HG03045 (cell line): ENCODE measurements around the gene FCGR2B.
"Not testable (repeated sequence)": the region's sequence is repeated elsewhere in the genome, so short reads cannot be mapped to it uniquely, and the experiment has no call there.

Experiments used
- ATAC-seq: cut with Tn5 transposase; IDR thresholded peaks from one replicate; pipeline ENCODE4 v1.9.1; 2021; ENCODE audit warnings: mild to moderate bottlenecking, moderate library complexity; ENCODE audit not compliant: unreplicated experiment

FCGR2B gene

GRCh38 chr1:161662684-161663339 lies at the start of gene FCGR2B:
Gene FCGR2B (plus strand): TSS chr1:161663143. CDS start chr1:161663242, 99 bp downstream.
- ATAC-seq: peak; percentile 75

GRCh38 chr1:161616417-161616816 lies 46.5 kb upstream of the FCGR2B start:
- not testable (repeated sequence) for ATAC-seq

DNA sequence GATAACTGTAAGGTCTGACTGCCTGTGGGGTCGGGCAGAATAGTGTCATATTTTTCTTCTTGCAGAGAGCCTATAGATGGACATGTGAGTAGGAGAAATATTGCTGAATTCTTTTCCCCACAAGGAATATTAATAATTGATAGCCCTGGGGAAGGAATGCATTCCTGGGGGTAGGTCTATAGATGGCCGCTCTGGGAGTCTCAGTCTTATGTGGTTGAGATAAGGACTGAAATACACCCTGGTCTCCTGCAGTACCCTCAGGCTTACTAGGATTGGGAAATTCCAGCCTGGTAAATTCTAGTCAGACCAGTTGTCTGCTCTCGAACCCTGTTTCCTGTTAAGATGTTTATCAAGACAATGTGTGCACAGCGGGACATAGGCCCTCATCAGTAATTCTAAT lies 44.4 kb upstream of the FCGR2B start:
- not testable (repeated sequence) for ATAC-seq

DNA sequence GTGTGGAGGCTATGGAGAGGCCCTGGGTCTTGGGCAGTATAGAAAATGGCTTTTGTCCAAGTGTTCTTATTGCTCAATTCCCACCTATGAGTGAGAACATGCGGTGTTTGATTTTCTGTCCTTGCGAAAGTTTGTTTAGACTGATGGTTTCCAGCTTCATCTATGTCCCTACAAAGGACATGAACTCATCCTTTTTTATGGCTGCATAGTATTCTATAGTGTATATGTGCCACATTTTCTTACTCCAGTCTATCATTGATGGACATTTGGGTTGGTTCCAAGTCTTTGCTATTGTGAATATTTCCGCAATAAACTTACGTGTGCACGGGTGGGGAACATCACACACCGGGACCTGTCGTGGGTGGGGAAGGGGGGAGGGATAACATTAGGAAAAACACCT lies 42.5 kb upstream of the FCGR2B start:
- ATAC-seq: not testable (repeated sequence)

- ATAC-seq: peak; percentile 49
Measured at GRCh38 chr1:161621181-161622000, 41.6 kb upstream of the FCGR2B start.

GRCh38 chr1:161622054-161622453 lies 40.9 kb upstream of the FCGR2B start:
- peak; percentile 25 for ATAC-seq

- ATAC-seq: not testable (repeated sequence)
Measured at GRCh38 chr1:161623401-161624051, 39.4 kb upstream of the FCGR2B start.

- not testable (repeated sequence) for ATAC-seq
Measured at GRCh38 chr1:161624605-161625004, 38.3 kb upstream of the FCGR2B start.

- not testable (repeated sequence) for ATAC-seq
Measured at GRCh38 chr1:161626445-161627146, 36.3 kb upstream of the FCGR2B start.

DNA sequence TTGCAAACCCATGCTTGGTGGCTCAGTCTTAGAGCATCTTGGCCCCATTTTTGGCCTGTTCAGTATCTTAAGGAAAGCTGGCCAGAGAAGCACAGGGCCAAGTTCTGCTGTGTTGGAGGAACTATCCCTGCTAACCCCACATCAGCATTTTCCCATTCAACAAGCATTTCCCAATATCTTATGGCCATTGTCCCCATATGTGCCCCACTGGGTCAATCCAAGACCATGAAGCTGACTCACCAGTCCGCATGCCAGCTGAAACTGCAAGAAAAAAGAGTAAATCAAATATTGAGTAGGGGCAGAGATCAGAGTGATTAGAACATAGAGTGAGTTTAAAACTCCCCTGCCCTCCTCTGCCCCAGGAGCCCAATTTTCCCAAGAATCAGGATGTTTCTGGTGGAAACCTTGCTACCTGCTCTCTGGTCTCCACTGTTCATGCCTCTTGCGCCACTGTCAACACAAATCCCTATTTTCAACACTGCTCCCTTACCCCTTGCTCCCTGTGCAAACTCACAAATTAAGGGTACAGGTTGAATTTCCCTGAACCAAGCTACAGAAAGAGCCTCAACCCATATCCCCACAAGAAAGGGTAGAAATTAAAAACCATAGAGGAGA lies 32.7 kb upstream of the FCGR2B start:
- ATAC-seq: not testable (repeated sequence)

- ATAC-seq: no peak
Measured at GRCh38 chr1:161631076-161631475, 31.9 kb upstream of the FCGR2B start, which contains the start of gene FCGR3B. Gene FCGR3B (minus strand): TSS chr1:161631176. CDS start chr1:161631094, 82 bp downstream.

DNA sequence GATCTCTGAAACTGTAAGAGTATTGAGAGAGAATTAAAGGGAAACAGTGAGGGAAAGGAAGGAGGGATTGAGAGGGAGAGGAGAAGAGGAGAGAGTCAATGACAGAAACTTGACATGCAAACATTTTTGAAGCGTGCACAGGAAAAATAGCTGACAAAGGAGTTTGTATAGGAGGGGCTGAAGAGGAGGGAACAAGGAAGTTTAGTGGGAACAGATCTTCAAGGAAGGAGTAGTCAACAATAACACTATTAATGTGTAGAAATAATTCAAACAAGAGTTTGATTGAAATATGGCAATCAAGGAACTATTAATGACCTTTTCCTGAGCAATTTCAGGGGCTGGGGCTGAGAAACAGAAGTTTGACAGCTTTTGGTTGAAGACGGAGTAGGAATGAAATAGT lies 27.9 kb upstream of the FCGR2B start:
- not testable (repeated sequence) for ATAC-seq

DNA sequence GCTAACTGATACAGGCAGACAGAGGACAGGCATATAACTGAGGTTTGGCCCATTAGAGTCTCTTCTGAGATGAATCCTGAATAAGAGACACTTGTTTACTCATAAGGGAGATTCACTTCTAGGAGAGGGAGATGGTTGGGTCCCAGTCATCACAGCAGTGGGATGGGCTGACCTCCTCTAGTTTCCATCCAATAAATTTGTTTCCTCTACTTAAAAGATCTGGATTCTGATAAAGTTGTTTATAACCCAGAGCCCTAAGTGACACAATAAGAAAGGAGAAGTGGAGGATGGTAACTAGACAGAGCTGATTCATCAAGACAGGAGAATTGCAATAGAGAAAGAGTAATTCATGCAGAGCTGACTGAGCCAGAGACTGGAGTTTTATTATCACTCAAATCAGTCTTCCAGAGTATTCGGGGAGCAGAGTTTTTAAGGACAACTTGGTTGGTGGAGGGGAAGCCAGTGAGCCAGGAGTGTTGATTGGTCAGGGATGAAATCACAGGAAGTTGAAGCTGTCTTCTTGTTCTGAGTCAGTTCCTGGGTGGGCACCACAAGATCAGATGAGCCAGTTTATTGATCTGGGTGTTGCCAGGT lies 26.7 kb upstream of the FCGR2B start:
- ATAC-seq: not testable (repeated sequence)

- not testable (repeated sequence) for ATAC-seq
Measured at GRCh38 chr1:161636976-161637375, 26.0 kb upstream of the FCGR2B start.

GRCh38 chr1:161638251-161638993 lies 24.5 kb upstream of the FCGR2B start:
- not testable (repeated sequence) for ATAC-seq

- ATAC-seq: not testable (repeated sequence)
Measured at GRCh38 chr1:161639203-161639602, 23.7 kb upstream of the FCGR2B start.

DNA sequence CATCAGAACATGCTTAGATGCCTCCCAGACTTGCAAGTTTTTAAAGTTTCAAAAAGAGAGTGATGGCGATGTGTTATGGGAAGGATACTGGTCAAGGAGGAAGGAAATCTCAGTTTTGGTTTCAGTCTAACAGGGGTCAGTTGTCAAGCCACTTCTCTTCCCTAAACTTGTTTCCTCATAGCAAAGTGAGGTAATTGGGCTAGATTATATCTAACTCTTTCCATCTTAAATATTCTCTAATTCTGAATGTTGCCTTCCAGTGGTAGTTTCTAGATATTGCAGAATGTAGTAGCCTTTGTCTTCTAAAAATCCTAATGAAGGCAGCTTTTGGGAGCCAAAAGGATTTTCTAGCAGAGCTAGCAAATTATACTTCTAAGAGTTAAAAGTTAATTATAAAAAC lies 20.2 kb upstream of the FCGR2B start:
- not testable (repeated sequence) for ATAC-seq

GRCh38 chr1:161643481-161644208 lies 19.3 kb upstream of the FCGR2B start:
- not testable (repeated sequence) for ATAC-seq

- ATAC-seq: not testable (repeated sequence)
Measured at GRCh38 chr1:161644855-161645254, 18.1 kb upstream of the FCGR2B start.
